Astrocyte (in vitro differentiated cells and primary cell): ENCODE measurements around the gene APOBEC3F. TPM values are rescaled to one million over a fixed set of nuclear protein-coding genes. Genes with fewer than 3 reads are reported as not detected.
"Not testable (repeated sequence)": the region's sequence is repeated elsewhere in the genome, so short reads cannot be mapped to it uniquely, and the experiment has no call there.

Experiments
- DNase-seq: peaks from one replicate; pipeline ENCODE4 v3.0.0-alpha.2; 2010; ENCODE audit warnings: low read depth
- FAIRE-seq: peaks from 2 replicates; lab custom pipeline; 2011; peaks lifted over from hg19 to GRCh38; lab: Jason Lieb, UNC
- H2AFZ ChIP-seq: 2 replicates; pipeline ENCODE4 v1.6.0; 2012; ENCODE audit warnings: low read depth, low read length, inconsistent platforms
- H3K27ac ChIP-seq: 2 replicates; pipeline ENCODE4 v1.5.1; 2011; ENCODE audit warnings: low read depth, low read length, inconsistent platforms
- H3K27me3 ChIP-seq: 2 replicates; pipeline ENCODE4 v1.6.0; 2011; ENCODE audit warnings: low read length, inconsistent platforms; ENCODE audit not compliant: insufficient read depth
- H3K36me3 ChIP-seq: 2 replicates; pipeline ENCODE4 v1.5.1; 2011; ENCODE audit warnings: low read length, inconsistent platforms; ENCODE audit not compliant: insufficient read depth
- H3K4me1 ChIP-seq: 2 replicates; pipeline ENCODE4 v1.5.1; 2011; ENCODE audit warnings: low read length, inconsistent platforms; ENCODE audit not compliant: insufficient read depth
- H3K4me2 ChIP-seq: 2 replicates; pipeline ENCODE4 v1.6.0; 2012; ENCODE audit warnings: low read length, inconsistent platforms
- H3K4me3 ChIP-seq: 2 replicates; pipeline ENCODE4 v1.5.1; 2011; ENCODE audit warnings: low read depth, mild to moderate bottlenecking, low read length, inconsistent platforms; ENCODE audit not compliant: insufficient read depth
- H3K79me2 ChIP-seq: 2 replicates; pipeline ENCODE4 v1.6.0; 2012; ENCODE audit warnings: mild to moderate bottlenecking, low read length, inconsistent platforms; ENCODE audit not compliant: insufficient read depth
- H3K9ac ChIP-seq: 2 replicates; pipeline ENCODE4 v1.6.0; 2012; ENCODE audit warnings: mild to moderate bottlenecking, low read length, inconsistent platforms
- H3K9me3 ChIP-seq: 2 replicates; pipeline ENCODE4 v1.5.1; 2012; ENCODE audit warnings: low read depth, mild to moderate bottlenecking, low read length, inconsistent platforms; ENCODE audit not compliant: insufficient read depth
- H4K20me1 ChIP-seq: 2 replicates; pipeline ENCODE4 v1.6.0; 2012; ENCODE audit warnings: low read length, inconsistent platforms; ENCODE audit not compliant: insufficient read depth
- H3K27ac Mint-ChIP-seq: one replicate; pipeline ENCODE4 v1.8.0; 2021; ENCODE audit warnings: mild to moderate bottlenecking, mixed read lengths; ENCODE audit not compliant: unreplicated experiment
- H3K27me3 Mint-ChIP-seq: one replicate; pipeline ENCODE4 v1.8.0; 2021; ENCODE audit warnings: low read depth, mixed read lengths; ENCODE audit not compliant: unreplicated experiment
- H3K36me3 Mint-ChIP-seq: one replicate; pipeline ENCODE4 v1.8.0; 2021; ENCODE audit warnings: low read depth, mixed read lengths; ENCODE audit not compliant: unreplicated experiment
- H3K4me1 Mint-ChIP-seq: one replicate; pipeline ENCODE4 v1.8.0; 2021; ENCODE audit warnings: low read depth, mixed read lengths; ENCODE audit not compliant: unreplicated experiment
- H3K4me3 Mint-ChIP-seq: one replicate; pipeline ENCODE4 v1.8.0; 2021; ENCODE audit warnings: mild to moderate bottlenecking, moderate library complexity, mixed read lengths; ENCODE audit not compliant: unreplicated experiment
- H3K9me3 Mint-ChIP-seq: one replicate; pipeline ENCODE4 v1.8.0; 2021; ENCODE audit warnings: mild to moderate bottlenecking, mixed read lengths; ENCODE audit not compliant: unreplicated experiment
- CTCF ChIP-seq: IDR thresholded peaks from 2 replicates; pipeline ENCODE4 v1.5.1; 2011; ENCODE audit warnings: low read depth, mild to moderate bottlenecking, inconsistent platforms, low read length, moderate library complexity; ENCODE audit not compliant: insufficient read depth
- EZH2 ChIP-seq: IDR thresholded peaks from 2 replicates; pipeline ENCODE4 v1.6.1; 2012; ENCODE audit warnings: mild to moderate bottlenecking, low read length, inconsistent platforms; ENCODE audit not compliant: insufficient read depth
- total RNA-seq: library from RNA; stranded (reverse); gene quantifications from 2 replicates; pipeline ENCODE4 v1.2.1, GENCODE V29; 2021

APOBEC3F gene
- total RNA-seq, 1 donor from 2014 or later = 10.4 TPM

GRCh38 chr22:39041908-39042307, 1.2 kb downstream of the APOBEC3F start:
- Histone ChIP-seq H2AFZ (no peak overlapping the region), H3K4me1 (peaks cover 6% of the 10 kb centered on the region), H3K27ac (no peak overlapping the region), H3K9ac (no peak overlapping the region), H3K79me2 (peaks cover 4% of the 10 kb centered on the region), H4K20me1 (no peaks in the 10 kb centered on the region), H3K36me3 (no peaks in the 10 kb centered on the region), H3K9me3 (no peaks in the 10 kb centered on the region), H3K27me3 (no peaks in the 10 kb centered on the region), H3K4me2 (no peak overlapping the region), H3K4me3 (no peak overlapping the region)
- peaks cover 9% of the 10 kb centered on the region for H3K4me1 Mint-ChIP-seq
- no peak for FAIRE-seq
- H3K4me3 Mint-ChIP-seq = peak overlapping the region; percentile 89
- no peak overlapping the region for H3K27ac Mint-ChIP-seq
- no peak for DNase-seq
- H3K27me3 Mint-ChIP-seq = peaks cover 2% of the 10 kb centered on the region
- H3K36me3 Mint-ChIP-seq = peaks cover 14% of the 10 kb centered on the region
- no peak for TF ChIP-seq CTCF
- no peak for TF ChIP-seq EZH2
- H3K9me3 Mint-ChIP-seq = no peaks in the 10 kb centered on the region

GRCh38 chr22:39043063-39043462, 2.4 kb downstream of the APOBEC3F start:
- H3K79me2 ChIP-seq, H3K9me3 ChIP-seq, DNase-seq, H2AFZ ChIP-seq, H3K9me3 Mint-ChIP-seq, H3K27me3 Mint-ChIP-seq, H3K27ac ChIP-seq, H3K27ac Mint-ChIP-seq, H4K20me1 ChIP-seq, H3K4me3 ChIP-seq, H3K4me3 Mint-ChIP-seq, H3K36me3 ChIP-seq, H3K4me2 ChIP-seq, H3K4me1 ChIP-seq, FAIRE-seq, H3K9ac ChIP-seq, H3K27me3 ChIP-seq: not testable (repeated sequence)
- Mint-ChIP-seq H3K36me3 (peaks cover 14% of the 10 kb centered on the region), H3K4me1 (peaks cover 13% of the 10 kb centered on the region)

- FAIRE-seq, H3K9me3 Mint-ChIP-seq: not testable (repeated sequence)
These were observed 4.5 kb downstream of the APOBEC3F start for GRCh38 chr22:39045136-39045535.

GRCh38 chr22:39049486-39049885, 8.8 kb downstream of the APOBEC3F start:
- FAIRE-seq, H3K27ac ChIP-seq, H4K20me1 ChIP-seq, H3K36me3 ChIP-seq, H3K4me1 ChIP-seq, DNase-seq, H3K4me2 ChIP-seq, H3K27me3 ChIP-seq, H3K9me3 ChIP-seq, H3K9ac ChIP-seq, H3K79me2 ChIP-seq, H3K4me3 Mint-ChIP-seq, H2AFZ ChIP-seq, H3K4me3 ChIP-seq, H3K4me1 Mint-ChIP-seq, H3K27ac Mint-ChIP-seq, H3K9me3 Mint-ChIP-seq, H3K27me3 Mint-ChIP-seq: not testable (repeated sequence)
- H3K36me3 Mint-ChIP-seq = peaks cover 11% of the 10 kb centered on the region

More at GRCh38 chr22:39045136-39045535, 4.5 kb downstream of the APOBEC3F start:
- H3K9ac ChIP-seq, H4K20me1 ChIP-seq, H3K27me3 Mint-ChIP-seq, H3K79me2 ChIP-seq, H3K4me3 ChIP-seq, H3K36me3 ChIP-seq, DNase-seq, H3K4me2 ChIP-seq, H3K27ac Mint-ChIP-seq, H3K4me3 Mint-ChIP-seq, H3K27me3 ChIP-seq, H3K9me3 ChIP-seq, H3K4me1 ChIP-seq, H2AFZ ChIP-seq, H3K27ac ChIP-seq: not testable (repeated sequence)
- H3K4me1 Mint-ChIP-seq = peaks cover 10% of the 10 kb centered on the region
- H3K36me3 Mint-ChIP-seq = peaks cover 15% of the 10 kb centered on the region

- not testable (repeated sequence) for H2AFZ ChIP-seq, H3K79me2 ChIP-seq, DNase-seq, H4K20me1 ChIP-seq, H3K27me3 ChIP-seq, H3K36me3 Mint-ChIP-seq, H3K4me2 ChIP-seq, H3K4me3 ChIP-seq, H3K4me1 ChIP-seq, H3K36me3 ChIP-seq, H3K27ac ChIP-seq, H3K27ac Mint-ChIP-seq, H3K9me3 ChIP-seq, H3K4me1 Mint-ChIP-seq, H3K4me3 Mint-ChIP-seq, H3K9me3 Mint-ChIP-seq, FAIRE-seq, H3K9ac ChIP-seq, H3K27me3 Mint-ChIP-seq
These were observed 11.3 kb downstream of the APOBEC3F start for GRCh38 chr22:39051844-39052495.
